Inferior parietal cortex (tissue), 1 donor: Measurements from ENCODE around the gene PKN2.

Experiments
- DNase-seq: peaks from one replicate; pipeline ENCODE4 v3.0.0-alpha.2; 2016; ENCODE audit errors: extremely low spot score

Gene PKN2

GRCh38 chr1:88735382-88735781 lies 51.3 kb downstream of the PKN2 start:
- DNase-seq = no peak

GRCh38 chr1:88735909-88736308 lies 51.8 kb downstream of the PKN2 start:
- no peak for DNase-seq

GRCh38 chr1:88736633-88737248 lies 52.7 kb downstream of the PKN2 start:
- DNase-seq = no peak

GRCh38 chr1:88737338-88737927 lies 53.4 kb downstream of the PKN2 start:
- no peak for DNase-seq

- no peak for DNase-seq
Measured at GRCh38 chr1:88740784-88741183, 56.7 kb downstream of the PKN2 start.

GRCh38 chr1:88741413-88741812 lies 57.3 kb downstream of the PKN2 start:
- DNase-seq = no peak

GRCh38 chr1:88742531-88742930 lies 58.5 kb downstream of the PKN2 start:
- DNase-seq = no peak

- DNase-seq = no peak
Measured at GRCh38 chr1:88744142-88744541, 60.1 kb downstream of the PKN2 start.

- no peak for DNase-seq
Measured at GRCh38 chr1:88746916-88747315, 62.8 kb downstream of the PKN2 start.

- no peak for DNase-seq
Measured at GRCh38 chr1:88751714-88752113, 67.6 kb downstream of the PKN2 start.

GRCh38 chr1:88753506-88753905 lies 69.4 kb downstream of the PKN2 start:
- DNase-seq = no peak

- DNase-seq = no peak
Measured at GRCh38 chr1:88763649-88764406, 79.8 kb downstream of the PKN2 start.

GRCh38 chr1:88768187-88768586 lies 84.1 kb downstream of the PKN2 start:
- no peak for DNase-seq

- no peak for DNase-seq
Measured at GRCh38 chr1:88768816-88769215, 84.7 kb downstream of the PKN2 start.

GRCh38 chr1:88773540-88774150 lies 89.6 kb downstream of the PKN2 start:
- no peak for DNase-seq

GRCh38 chr1:88774151-88774556 lies 90.1 kb downstream of the PKN2 start:
- no peak for DNase-seq

- DNase-seq = no peak
Measured at GRCh38 chr1:88777604-88778149, 93.6 kb downstream of the PKN2 start.

GRCh38 chr1:88779880-88780279 lies 95.8 kb downstream of the PKN2 start:
- no peak for DNase-seq

- DNase-seq = no peak
Measured at GRCh38 chr1:88780485-88780884, 96.4 kb downstream of the PKN2 start.

- DNase-seq = no peak
Measured at GRCh38 chr1:88783145-88783544, 99.1 kb downstream of the PKN2 start.

- DNase-seq = no peak
Measured at GRCh38 chr1:88784551-88784950, 100.5 kb downstream of the PKN2 start.
